Heart right ventricle (tissue), 16 donors: Measurements from ENCODE around the gene PCSK1. TPM values are rescaled to one million over a fixed set of nuclear protein-coding genes. Genes with fewer than 3 reads are reported as not detected.

Experiments used
- ATAC-seq, 8 donors: fragments of 200-7000 bp; cut with Tn5 transposase; one replicate each; pipeline ENCODE4 v1.9.1; 2020; ENCODE audit warnings: mild to moderate bottlenecking in 8 of 8, moderate library complexity in 8 of 8, moderate number of reproducible peaks in 1 of 8
- DNase-seq, 2 donors: peaks; one replicate each; pipeline ENCODE4 v3.0.0-alpha.2; 2020
- H3K27ac ChIP-seq, 10 donors: fragments of 200-600 bp; sonication (generic) in 2 of 10; one replicate each; pipeline versions ENCODE4 v1.5.0 to v1.8.0; 2020 to 2022; ENCODE audit warnings: mild to moderate bottlenecking in 3 of 10
- H3K27me3 ChIP-seq, 7 donors: fragments of 200-600 bp; one replicate each; pipeline ENCODE4 v1.8.0; 2021 to 2022; ENCODE audit warnings: mild to moderate bottlenecking in 2 of 7
- H3K36me3 ChIP-seq, 9 donors: fragments of 200-600 bp; sonication (generic) in 1 of 9; one replicate each; pipeline versions ENCODE4 v1.5.0 to v1.8.0; 2020 to 2022; ENCODE audit warnings: mild to moderate bottlenecking in 2 of 9
- H3K4me1 ChIP-seq, 9 donors: fragments of 200-600 bp; sonication (generic) in 1 of 9; one replicate each; pipeline versions ENCODE4 v1.5.0 to v1.8.0; 2020 to 2022; ENCODE audit warnings: mild to moderate bottlenecking in 4 of 9
- H3K4me3 ChIP-seq, 10 donors: fragments of 200-600 bp; sonication (generic) in 2 of 10; one replicate each; pipeline versions ENCODE4 v1.5.0 to v1.8.0; 2020 to 2022; ENCODE audit warnings: mild to moderate bottlenecking in 7 of 10, moderate library complexity in 2 of 10
- H3K9me3 ChIP-seq, 11 donors: fragments of 200-600 bp in 10 of 11; sonication (generic) in 2 of 11; one replicate each; pipeline versions ENCODE4 v1.5.0 to v1.8.0; 2013 to 2022; ENCODE audit warnings: mild to moderate bottlenecking in 2 of 11, control low read depth in 1 of 11, moderate library complexity in 1 of 11
- WGBS, 2 donors: extraction: QIAGEN DNeasy Blood & Tissue Kit; methylation state at CpG; one replicate each; pipeline ENCODE4 v1.1.7; 2013; ENCODE audit warnings: inconsistent platforms in 1 of 2; 5-methylcytosine and 5-hydroxymethylcytosine counted together
- intact Hi-C, 10 donors: fragments of 100-400 bp; cut with DNase I; formaldehyde crosslinking; loops; one replicate each; pipeline versions ENCODE4 v1.11.1 to v1.14.2; 2022
- polyA plus RNA-seq, 2 donors: library from polyadenylated mRNA; stranded (reverse); fragments of 200-250 nt; gene quantifications; one replicate each; pipeline ENCODE4 v1.2.3, GENCODE V29; 2013
- total RNA-seq, 10 donors: library from RNA; stranded (reverse); fragmentation: NEBNext Ultra II Directional in 3 of 10; extraction: Animal tissue kit (Norgen Biotek cat#: 25700) in 3 of 10; gene quantifications; one replicate each; pipeline versions ENCODE4 v1.2.1 to v1.2.4, GENCODE V29; 2021 to 2023
- TF ChIP-seq, protein P1 (sequence below), 9 donors: fragments of 200-600 bp; sonication (generic) in 2 of 9; IDR thresholded peaks; one replicate each; pipeline versions ENCODE4 v1.5.0 to v1.8.0; 2021 to 2022; ENCODE audit warnings: antibody characterized with exemption in 9 of 9, mild to moderate bottlenecking in 5 of 9, moderate library complexity in 1 of 9
- donor health status: Arrhythmogenic right ventricular cardiomyopathy.
- donor health status: ischemic (EF 13 %, LVEDD 7.1; RV severe dilation, severe dysfunction).
- donor health status: healthy with polysubstance abuse.
- donor health status: DM: no; HTN: yes; CAD: no.
- donor health status: DM: no; HTN: no; CAD: no.
- donor health status: ischemic (EF 25% LVEDD 6.9; RV normal size, moderate dysfunction).
- donor health status: ischemic (EF 25% LVEDD 5.7; RV mildly dilated, moderate dysfunction).
- donor health status: healthy.
- donor health status: DM: yes; HTN: yes; CAD: no.
- donor health status: Ischemic cardiomyopathy.
- donor health status: ischemic (EF 35%, LVEDD 5.7; RV mildly dilated, moderate dysfunction).
- donor health status: nonischemic (EF 11% LVEDD 7.7; RV severe dilation, severe dysfunction).
- donor health status: DM: yes; HTN: yes; CAD: no.
- donor health status: PGD.
- donor health status: ischemic (EF 29% LVEDD 5.4; RV normal size, mild dysfunction).
- donor health status: nonischemic (EF 23%, LVEDD 6.1; RV moderate dilation, normal function).

The PCSK1 gene
- total and polyA plus RNA-seq, 12 donors, result 0.15 to 0.65 (median 0.28) TPM; not detected in 3

DNA sequence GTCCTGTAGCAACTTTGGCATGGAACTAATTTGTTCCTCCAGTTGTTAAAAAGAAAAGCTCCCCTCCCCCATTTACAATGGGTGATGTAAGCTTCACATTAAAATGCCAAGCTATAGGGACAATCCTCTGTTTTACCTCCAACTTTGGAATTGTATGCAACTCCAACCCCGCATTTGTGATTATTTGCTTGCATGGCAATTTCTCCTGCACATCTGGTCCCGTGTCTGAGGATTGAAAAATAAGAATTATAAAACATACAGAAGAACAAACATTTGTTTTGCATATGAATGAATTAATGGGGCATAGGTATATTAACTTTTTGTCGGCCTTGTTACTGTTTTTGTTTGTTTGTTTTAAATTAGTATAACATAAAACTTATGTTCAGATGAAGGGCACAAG, 17.2 kb downstream of the PCSK1 start:
- TF ChIP-seq, protein P1, sequence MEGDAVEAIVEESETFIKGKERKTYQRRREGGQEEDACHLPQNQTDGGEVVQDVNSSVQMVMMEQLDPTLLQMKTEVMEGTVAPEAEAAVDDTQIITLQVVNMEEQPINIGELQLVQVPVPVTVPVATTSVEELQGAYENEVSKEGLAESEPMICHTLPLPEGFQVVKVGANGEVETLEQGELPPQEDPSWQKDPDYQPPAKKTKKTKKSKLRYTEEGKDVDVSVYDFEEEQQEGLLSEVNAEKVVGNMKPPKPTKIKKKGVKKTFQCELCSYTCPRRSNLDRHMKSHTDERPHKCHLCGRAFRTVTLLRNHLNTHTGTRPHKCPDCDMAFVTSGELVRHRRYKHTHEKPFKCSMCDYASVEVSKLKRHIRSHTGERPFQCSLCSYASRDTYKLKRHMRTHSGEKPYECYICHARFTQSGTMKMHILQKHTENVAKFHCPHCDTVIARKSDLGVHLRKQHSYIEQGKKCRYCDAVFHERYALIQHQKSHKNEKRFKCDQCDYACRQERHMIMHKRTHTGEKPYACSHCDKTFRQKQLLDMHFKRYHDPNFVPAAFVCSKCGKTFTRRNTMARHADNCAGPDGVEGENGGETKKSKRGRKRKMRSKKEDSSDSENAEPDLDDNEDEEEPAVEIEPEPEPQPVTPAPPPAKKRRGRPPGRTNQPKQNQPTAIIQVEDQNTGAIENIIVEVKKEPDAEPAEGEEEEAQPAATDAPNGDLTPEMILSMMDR (IDR thresholded peaks at IDR 0.05), result no peak
- DNase-seq, result no peak
- H3K36me3 ChIP-seq, result no peaks in the 10 kb centered on the region
- ATAC-seq, result no peak
- WGBS, 2 donors, result 85 to 90% methylated on average over 3 of the region's 3 CpGs
- intact Hi-C loops, result no loop called here
- peaks cover 0 to 4% (median 0%) of the 10 kb centered on the region in 9 donors for H3K4me1 ChIP-seq
- no peaks in the 10 kb centered on the region for H3K27me3 ChIP-seq
- H3K27ac ChIP-seq, result no peak overlapping the region
- no peaks in the 10 kb centered on the region for H3K9me3 ChIP-seq
- H3K4me3 ChIP-seq, result no peak overlapping the region

GRCh38 chr5:96412868-96413449, 20.1 kb downstream of the PCSK1 start:
- Histone ChIP-seq H3K4me3 (no peak overlapping the region), H3K27ac (no peak overlapping the region), H3K9me3 (no peaks in the 10 kb centered on the region), H3K4me1 (peaks cover 0 to 4% (median 0%) of the 10 kb centered on the region in 9 donors), H3K27me3 (no peaks in the 10 kb centered on the region), H3K36me3 (no peaks in the 10 kb centered on the region)
- 34 to 60% methylated on average over 3 of the region's 3 CpGs for WGBS, 2 donors
- intact Hi-C loops, result no loop called here
- ATAC-seq (no peak), DNase-seq (no peak)
- TF ChIP-seq, protein P1 (IDR thresholded peaks at IDR 0.05), result no peak

GRCh38 chr5:96410013-96410412, 23.0 kb downstream of the PCSK1 start:
- WGBS, 2 donors, result 81 to 83% methylated on average over 7 of the region's 7 CpGs
- no peaks in the 10 kb centered on the region for H3K9me3 ChIP-seq
- H3K27ac ChIP-seq, result no peak overlapping the region
- intact Hi-C loops, result no loop called here
- H3K4me3 ChIP-seq, result no peak overlapping the region
- no peak for ATAC-seq
- no peaks in the 10 kb centered on the region for H3K36me3 ChIP-seq
- peaks cover 0 to 8% (median 0%) of the 10 kb centered on the region in 9 donors for H3K4me1 ChIP-seq
- TF ChIP-seq, protein P1 (IDR thresholded peaks at IDR 0.05), result no peak
- DNase-seq, result no peak
- H3K27me3 ChIP-seq, result no peaks in the 10 kb centered on the region

DNA sequence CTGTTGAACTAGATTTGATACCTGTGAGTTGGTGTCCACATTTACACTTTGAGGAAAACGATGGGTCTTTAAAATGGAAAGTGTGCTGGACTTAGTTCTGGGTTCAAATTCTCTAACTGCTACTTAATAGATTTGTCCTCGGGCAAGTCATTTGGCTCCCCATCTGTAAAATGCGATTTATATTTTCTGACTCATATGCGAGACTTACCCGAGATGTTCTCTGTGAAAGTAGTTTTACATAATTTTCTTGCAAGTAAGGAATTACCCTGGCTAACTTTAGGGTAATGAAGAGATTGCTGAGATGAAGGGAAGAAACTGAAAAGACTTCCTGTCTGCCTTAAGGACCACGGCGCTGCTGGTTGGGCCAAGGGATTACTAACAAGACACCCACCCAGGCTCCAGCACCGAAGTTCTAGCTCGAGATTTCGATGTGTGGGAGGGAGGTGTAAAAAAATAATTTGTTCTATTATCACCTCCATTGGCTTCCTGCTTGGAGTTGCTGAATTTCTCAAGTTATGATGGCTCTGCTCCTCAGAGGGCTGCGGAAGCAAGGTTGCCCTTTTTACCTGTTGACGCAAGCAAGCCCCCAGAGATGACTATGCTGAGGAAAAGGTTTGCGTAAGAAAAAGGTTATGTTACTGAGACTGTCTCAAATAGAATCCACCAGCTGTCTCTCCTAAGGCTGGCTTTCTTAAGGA, 24.1 kb downstream of the PCSK1 start:
- H3K4me1 ChIP-seq, result peaks cover 0 to 8% (median 0%) of the 10 kb centered on the region in 9 donors
- H3K4me3 ChIP-seq, result no peak overlapping the region
- intact Hi-C loops, result no loop called here
- H3K27me3 ChIP-seq, result no peaks in the 10 kb centered on the region
- DNase-seq (no peak), ATAC-seq (no peak)
- TF ChIP-seq, protein P1 (IDR thresholded peaks at IDR 0.05), result no peak
- WGBS, 2 donors, result 85 to 88% methylated on average over 13 of the region's 13 CpGs
- H3K9me3 ChIP-seq, result no peaks in the 10 kb centered on the region
- peak overlapping the region in 1 of 10 donors; percentile 32 for H3K27ac ChIP-seq
- no peaks in the 10 kb centered on the region for H3K36me3 ChIP-seq
